ENCODE data around the gene UFSP1. TPM values are rescaled to one million over a fixed set of nuclear protein-coding genes. Genes with fewer than 3 reads are reported as not detected.

UFSP1 gene
- total and polyA plus RNA-seq, 10 of the 15 experiments (the other 5 are each of a cell fraction or from before 2014, with no cell fraction given) = 0.14 to 10.6 (median 2.8) TPM

- 90% methylated on average over 11 of the region's 11 CpGs for WGBS (ENCODE audit: insufficient coverage, insufficient replicate concordance, low lambda C conversion rate, missing lambda C conversion rate)
- H2AFZ ChIP-seq (ENCODE audit: control insufficient read depth, low read depth, low read length) = no peak overlapping the region
- no peak overlapping the region for H3K4me3 ChIP-seq
- H3K36me3 ChIP-seq (ENCODE audit: control insufficient read depth in 2 of 2, insufficient read depth in 2 of 2, low read length in 1 of 2) = peaks cover 26 to 38% of the 10 kb centered on the region in 2 experiments
- peaks cover 3% of the 10 kb centered on the region; the same call in 1 of the 2 replicates for H4K20me1 ChIP-seq (ENCODE audit: control insufficient read depth, insufficient read depth)
- H3K27me3 ChIP-seq (replicated peaks in 1 of 2; ENCODE audit: control insufficient read depth in 2 of 2, insufficient read depth in 2 of 2, low read length in 1 of 2) = no peaks in the 10 kb centered on the region
- H3K9me3 ChIP-seq (replicated peaks; ENCODE audit: control insufficient read depth, insufficient read depth, low read length) = no peaks in the 10 kb centered on the region
- ChIA-PET SMC1A (ENCODE audit: uncharacterized antibody, unreplicated experiment) (interaction anchor here (4.1 kb wide), 1 partner anchor 8 kb away, joined by 33 read pairs; the partner anchor contains the start of gene UFSP1), RAD21 (ENCODE audit: unreplicated experiment) (no interaction called here), POLR2A (interaction anchor here (7.0 kb wide), 1 partner anchor 9 kb away, joined by 131 read pairs; the partner anchor contains the start of gene UFSP1), CTCF (no interaction called here)
- no TSS peak for BruUV-seq (replicated peaks)
- ATAC-seq (no peak), FAIRE-seq (no peak), DNase-seq (ENCODE audit: low read depth, low spot score) (no peak)
- peaks cover 6% of the 10 kb centered on the region; the same call in 1 of the 2 replicates for H3K4me1 ChIP-seq (ENCODE audit: control insufficient read depth, insufficient read depth, low read length)
- peaks cover 61% of the 10 kb centered on the region for H3K79me2 ChIP-seq (ENCODE audit: control insufficient read depth, insufficient read depth, low read length)
- no peak overlapping the region for H3K27ac ChIP-seq (ENCODE audit: control insufficient read depth, insufficient read depth)
- H3K4me2 ChIP-seq (ENCODE audit: control insufficient read depth, insufficient read depth) = no peak overlapping the region
- intact Hi-C loops (cut with micrococcal nuclease; ENCODE audit: unreplicated experiment) (no loop called here), in situ Hi-C loops (cut with MboI) (no loop called here)
- H3K9ac ChIP-seq (ENCODE audit: control insufficient read depth, insufficient read depth, low read length) = no peak overlapping the region
- TF ChIP-seq NRF1 (conservative IDR thresholded peaks at IDR 0.05; ENCODE audit: low read depth, low read length) = no peak
- no peak for TF ChIP-seq BRCA1 (IDR thresholded peaks at IDR 0.05; ENCODE audit: low read depth, low read length)
- TF ChIP-seq BCL3 (IDR thresholded peaks at IDR 0.05; ENCODE audit: borderline replicate concordance, insufficient read depth, low read depth, low read length, poor library complexity, severe bottlenecking) = no peak
- TF ChIP-seq PRDM15 (CRISPR knock-in tag; IDR thresholded peaks at IDR 0.05) = no peak
- TF ChIP-seq SREBF1 (IDR thresholded peaks at IDR 0.05; ENCODE audit: low read length) = no peak
- peak; percentile 56 for TF ChIP-seq PBX3 (IDR thresholded peaks at IDR 0.05; ENCODE audit: insufficient replicate concordance, low read depth, low read length)
- TF ChIP-seq NR2C2 (IDR thresholded peaks at IDR 0.05; ENCODE audit: borderline replicate concordance, control insufficient read depth, insufficient read length, low read depth) = no peak
- peak; percentile 86 for TF ChIP-seq PKNOX1 (IDR thresholded peaks at IDR 0.05)
- no peak for TF ChIP-seq KDM1A (IDR thresholded peaks at IDR 0.05; ENCODE audit: borderline replicate concordance)
- no peak for TF ChIP-seq EP300 (IDR thresholded peaks at IDR 0.05; ENCODE audit: borderline replicate concordance in 1 of 2, control insufficient read depth in 1 of 2, low read depth in 2 of 2, low read length in 2 of 2)
- no peak for TF ChIP-seq SUPT20H (IDR thresholded peaks at IDR 0.05; ENCODE audit: borderline replicate concordance, control insufficient read depth, low read depth, low read length)
- TF ChIP-seq POU2F2 (IDR thresholded peaks at IDR 0.05; ENCODE audit: borderline replicate concordance, low read depth, low read length) = no peak
- no peak for TF ChIP-seq NBN (IDR thresholded peaks at IDR 0.05)
These were observed 9.7 kb downstream of the UFSP1 start for GRCh38 chr7:100879685-100880261.
